Measurements from ENCODE around the gene FGF4.

Gene FGF4, protein sequence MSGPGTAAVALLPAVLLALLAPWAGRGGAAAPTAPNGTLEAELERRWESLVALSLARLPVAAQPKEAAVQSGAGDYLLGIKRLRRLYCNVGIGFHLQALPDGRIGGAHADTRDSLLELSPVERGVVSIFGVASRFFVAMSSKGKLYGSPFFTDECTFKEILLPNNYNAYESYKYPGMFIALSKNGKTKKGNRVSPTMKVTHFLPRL

DNA sequence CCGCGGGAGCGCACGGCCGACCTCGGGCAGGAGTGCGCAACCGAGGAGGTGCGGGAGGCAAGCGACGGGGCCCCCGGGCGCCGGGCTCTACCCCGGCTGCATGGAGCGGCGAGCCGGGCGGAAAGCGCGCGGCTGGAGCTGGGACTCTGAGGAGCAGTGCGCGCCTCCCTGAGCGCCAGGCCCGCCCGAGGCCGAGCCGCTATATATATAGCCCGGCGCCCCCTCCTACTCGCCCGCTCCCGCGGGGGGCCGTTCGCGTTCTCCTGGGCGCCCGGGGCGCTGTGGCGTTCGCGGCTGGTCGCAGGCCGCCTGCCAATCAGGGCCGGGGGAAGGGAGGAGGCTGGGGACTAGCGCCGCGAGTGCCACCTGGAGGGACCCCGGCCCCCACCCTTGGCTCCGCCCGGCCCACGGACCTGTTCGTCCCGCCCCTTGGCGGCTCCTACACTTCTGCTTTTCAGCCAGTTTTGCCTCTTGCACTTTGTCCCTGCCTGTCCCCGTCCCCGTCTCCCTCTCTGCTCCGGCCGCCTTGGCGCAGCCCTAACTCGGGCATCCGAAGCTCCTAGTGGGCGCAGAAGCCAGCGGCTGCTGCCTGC lies at the start of gene FGF4:
TSS of gene FGF4 (minus strand) at position 179 of the 593 bp plus-strand sequence. CDS start 257 bp downstream, outside the sequence.
- DNase-seq, result no peak

DNA sequence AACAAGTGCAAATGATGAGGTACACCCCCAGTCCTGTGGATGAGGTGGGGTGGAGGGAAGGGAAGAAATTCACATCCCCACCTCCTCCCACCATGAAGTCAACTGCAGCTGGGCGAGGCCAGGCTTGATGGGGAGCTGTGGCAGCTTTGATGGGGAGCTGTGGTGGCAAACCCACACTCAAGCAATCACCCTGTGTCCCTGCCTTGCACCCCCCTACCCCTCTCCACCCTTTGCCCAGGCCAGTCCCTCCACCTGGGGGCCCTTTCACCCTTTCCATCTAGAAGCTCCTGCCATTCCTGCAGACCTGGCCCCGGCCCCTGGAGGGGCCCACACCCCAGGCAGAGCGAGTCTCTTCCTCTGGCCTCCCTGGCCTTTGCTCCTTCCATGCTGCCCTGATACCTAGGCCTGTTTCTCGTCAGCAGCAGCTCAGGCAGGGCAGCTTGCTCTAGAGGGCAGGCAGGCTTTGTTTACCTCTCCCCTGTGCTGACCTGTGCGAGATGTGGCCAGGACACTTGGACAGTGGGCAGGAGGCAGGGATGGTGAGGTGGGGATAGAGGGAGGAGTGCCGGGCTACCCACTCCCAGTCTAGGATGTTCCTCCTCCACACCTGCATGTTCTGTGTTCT lies 48.6 kb upstream of the FGF4 start:
- DNase-seq, result no peak

DNA sequence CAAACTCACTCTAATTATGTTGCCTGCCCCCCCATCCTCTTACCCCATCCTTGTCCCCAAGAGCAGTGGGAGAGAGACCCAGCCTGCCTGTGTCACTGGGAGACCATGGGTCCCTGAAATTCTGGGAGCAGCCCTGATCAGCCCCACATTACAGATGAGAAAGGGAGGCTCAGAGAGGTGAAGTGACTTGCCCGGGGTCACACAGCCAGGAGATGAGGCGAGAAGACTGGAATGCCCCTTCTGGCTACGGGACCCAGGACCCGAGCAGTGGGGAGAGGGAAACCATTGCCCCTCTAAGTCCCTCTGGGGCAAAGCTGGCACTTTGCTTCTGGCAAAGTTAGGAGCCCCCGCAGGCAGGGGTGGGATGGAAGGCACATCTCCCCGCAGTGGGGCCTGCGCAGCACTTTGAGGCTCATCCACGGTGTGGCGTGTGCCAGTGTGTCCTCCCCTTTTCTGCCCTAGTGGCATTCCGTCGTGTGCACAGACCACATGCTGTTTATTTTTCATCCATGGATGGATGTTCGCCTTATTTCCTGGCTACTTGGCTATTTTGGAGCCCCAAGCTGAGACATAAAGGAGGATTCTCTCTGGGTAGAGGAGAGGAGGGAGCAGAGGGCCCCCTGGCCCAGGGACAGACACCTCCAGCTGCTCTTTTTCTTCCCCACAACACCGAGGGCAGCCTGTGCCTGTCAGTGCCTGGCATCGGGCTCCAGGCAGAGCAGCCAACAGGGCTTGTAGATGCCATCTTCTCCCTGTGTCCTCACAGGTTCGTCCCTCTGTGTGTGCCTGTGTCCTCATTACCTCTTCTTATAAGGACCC lies 47.7 kb upstream of the FGF4 start:
- DNase-seq, result no peak

DNA sequence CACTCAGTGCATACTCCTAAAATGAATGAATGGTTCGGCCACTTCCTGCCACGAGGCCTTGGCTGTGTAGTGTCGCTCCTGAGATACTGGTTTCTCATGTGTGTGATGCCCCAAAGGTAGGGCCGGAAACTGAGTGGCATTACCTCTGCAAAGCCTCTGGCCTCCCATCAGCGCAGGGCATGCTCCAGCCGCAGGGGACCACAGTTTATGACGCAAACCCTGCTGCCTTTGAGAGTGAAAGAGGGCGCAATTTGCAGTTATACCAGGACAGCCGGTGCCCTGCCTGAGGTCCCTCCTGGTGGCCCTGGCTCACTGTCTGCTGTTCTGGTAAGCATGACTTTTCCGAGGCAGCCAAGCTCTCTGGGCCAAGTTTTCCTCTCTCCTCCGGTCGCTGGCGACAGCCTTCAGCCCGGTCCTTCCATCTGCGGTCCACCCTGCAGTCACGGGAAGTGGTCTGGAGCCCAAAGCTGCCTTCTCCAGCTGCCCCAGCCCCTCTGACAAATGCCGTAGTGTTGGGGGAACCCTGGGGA lies 46.4 kb upstream of the FGF4 start:
- DNase-seq, result no peak

DNA sequence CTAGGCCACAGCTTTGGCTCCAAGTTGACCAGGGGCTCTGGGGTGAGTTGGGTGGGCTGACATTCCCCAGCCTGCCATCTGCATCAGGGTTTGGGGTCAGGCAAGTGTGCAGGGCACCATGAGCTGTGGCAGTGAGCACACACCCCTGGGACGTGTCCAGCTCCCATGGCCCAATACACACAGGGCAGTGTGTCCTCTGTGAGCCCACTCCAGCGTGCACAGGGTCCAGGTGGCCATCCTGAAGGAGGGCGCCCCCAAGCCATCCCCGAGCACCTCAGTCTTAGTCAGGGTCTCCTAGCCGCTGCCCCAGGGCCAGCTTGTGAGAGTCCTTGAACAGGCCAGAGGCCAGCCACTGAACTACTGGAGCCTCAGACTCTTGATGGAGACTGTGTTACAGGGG lies 45.3 kb upstream of the FGF4 start:
- DNase-seq, result no peak

DNA sequence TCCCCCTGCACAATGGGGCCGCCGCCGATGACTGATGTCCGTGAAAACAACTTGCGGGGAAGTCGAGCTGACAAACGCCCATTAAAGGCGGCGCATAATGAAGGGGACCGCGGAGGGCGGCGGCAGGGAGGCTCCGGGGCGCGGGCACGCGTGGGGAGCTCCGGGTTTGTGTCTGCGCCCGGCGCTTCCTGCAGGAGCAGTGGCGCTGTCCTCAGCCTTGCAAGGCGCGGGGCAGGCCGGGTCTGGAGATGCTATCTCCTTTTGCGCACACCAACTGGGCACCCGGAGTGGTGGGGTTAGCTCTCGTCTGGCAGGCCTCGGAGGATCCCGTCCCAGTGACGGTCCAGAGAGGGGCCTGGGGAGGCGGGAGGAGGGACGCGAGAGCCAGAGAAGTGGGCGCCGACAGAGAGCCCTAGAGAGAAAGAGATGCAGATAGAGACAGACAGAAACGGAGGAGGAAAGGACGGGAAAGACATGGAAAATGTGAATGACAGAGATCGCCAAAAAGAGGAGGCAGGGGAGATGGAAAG lies 44.5 kb upstream of the FGF4 start:
- DNase-seq, result no peak

DNA sequence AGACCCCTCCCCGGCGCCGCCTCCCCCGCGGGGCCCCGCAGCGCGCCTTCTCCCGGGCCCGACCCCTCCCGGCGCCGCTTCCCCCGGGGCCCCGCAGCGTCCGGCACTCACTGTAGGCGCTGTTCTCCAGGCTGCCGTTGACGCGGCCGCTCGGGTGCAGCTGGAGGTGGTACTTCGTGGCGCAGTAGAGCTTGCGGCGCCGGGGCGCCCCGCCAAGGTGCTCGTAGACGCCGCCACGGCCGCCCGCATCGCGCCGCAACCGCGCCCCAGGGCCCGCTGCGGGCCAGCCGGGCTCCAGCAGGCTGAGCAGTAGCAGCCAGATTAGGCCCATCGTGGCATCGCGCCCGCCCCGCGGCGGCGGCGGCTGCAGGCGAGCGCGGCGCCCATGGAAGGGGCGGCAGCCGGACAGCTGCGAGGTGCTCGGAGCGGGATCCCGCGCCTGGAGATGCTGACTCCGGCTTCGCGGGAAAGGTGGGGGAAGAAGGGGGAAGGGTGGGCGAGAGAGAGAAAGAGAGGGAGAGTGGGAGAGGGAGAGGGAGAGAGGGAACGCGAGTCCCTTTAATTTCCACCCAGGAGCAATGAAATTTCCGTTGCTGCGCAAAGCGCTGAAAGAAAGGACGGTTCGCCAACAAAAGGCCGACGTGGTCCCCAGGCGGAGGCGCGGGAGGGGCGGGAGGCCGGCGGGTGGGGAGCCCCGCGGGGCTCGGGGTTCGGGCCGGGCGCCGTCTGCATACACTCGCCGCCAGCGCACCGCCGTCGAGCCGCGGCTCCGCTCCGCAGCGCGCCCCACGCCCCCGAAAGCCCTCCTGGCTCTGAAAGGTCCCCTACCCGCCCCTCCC lies 43.7 kb upstream of the FGF4 start, which contains the start of gene FGF3:
TSS of gene FGF3 (minus strand) at position 814 of the 839 bp plus-strand sequence. CDS start at position 331, 483 bp downstream.
- DNase-seq, result no peak

DNA sequence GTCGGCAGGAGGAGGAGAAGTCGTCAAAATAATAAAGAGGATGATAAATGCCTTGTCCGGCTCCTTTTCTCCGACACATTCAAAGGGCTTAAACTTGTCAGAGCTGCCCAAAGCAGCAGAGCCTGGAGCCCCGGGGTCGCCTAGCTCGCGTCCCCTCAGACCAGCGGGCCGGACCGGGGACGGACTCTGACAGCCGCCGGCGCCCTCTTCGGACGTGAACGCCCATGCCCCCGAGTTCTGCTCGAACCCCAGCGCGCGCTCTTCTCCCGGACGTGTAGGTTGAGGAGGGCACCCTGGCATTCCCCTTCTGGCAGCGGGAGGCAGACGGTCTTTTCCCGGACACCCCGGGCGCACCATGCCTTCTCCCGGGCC lies 43.1 kb upstream of the FGF4 start:
- DNase-seq, result no peak

DNA sequence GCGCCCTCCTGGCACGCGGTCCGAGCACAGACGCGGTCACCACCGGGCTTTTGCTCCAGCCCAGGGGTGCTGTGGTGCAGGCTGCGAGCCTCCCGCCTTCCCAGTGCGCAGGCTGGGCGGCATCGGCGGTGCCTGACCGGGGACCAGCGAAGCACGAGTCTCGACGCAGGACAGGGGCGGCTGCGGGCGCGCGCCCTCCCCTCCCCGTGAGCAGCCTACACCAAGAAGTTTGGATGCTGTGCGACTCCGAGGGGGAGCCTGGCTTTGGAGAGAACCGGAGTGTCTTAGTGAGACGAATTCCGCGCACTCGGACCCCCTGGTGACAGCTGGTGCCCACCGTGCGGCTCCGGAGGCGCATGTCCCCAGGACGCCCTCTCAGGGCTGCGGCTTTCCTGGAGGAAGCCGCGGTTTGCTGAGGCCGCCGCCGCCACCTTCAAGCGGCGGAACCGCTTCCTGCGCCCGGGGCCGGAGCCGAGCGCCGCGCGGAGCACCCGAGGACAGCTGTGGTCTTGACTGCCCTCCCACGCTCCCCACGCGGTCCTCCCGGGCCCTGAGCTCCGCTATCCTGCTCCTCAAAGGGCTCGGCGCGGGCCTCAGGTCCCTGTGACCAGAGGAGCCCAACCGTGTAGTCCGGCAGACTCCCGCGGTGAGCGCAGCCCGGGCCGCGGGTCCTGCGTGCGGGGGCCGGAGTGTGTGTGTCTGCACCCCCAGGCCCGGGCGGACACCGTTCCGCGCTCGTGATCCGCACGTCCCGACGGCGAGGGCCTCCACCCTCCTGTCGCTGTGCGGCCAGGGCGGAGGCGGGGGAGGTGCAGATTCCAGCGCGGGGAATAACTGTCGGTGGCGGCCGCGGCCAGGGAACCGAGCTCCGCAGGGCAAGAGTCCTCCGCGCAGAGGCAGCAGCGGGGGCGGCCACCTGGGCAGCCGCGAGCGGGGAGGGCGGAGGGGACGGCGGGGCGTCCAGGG lies 42.4 kb upstream of the FGF4 start:
- no peak for DNase-seq

DNA sequence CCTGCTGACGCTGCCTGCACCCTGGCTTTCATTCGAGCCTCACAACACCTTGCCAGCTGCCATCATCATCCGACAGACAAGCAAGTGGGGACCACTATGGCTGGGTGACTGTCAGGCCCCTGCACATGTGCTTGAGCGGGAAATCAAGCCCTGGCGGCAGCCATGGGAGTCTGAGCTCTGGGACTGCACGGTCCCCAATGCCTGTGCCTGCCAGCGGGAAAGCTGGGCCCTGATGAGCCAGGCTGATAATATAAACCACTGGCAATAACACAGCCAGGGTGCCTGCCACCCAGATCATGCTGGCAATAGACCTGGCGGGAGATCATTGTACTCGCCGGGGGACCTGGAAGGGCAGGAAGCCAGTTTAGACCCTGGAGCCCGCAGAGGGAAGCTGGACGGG lies 41.5 kb upstream of the FGF4 start:
- DNase-seq, result no peak

DNA sequence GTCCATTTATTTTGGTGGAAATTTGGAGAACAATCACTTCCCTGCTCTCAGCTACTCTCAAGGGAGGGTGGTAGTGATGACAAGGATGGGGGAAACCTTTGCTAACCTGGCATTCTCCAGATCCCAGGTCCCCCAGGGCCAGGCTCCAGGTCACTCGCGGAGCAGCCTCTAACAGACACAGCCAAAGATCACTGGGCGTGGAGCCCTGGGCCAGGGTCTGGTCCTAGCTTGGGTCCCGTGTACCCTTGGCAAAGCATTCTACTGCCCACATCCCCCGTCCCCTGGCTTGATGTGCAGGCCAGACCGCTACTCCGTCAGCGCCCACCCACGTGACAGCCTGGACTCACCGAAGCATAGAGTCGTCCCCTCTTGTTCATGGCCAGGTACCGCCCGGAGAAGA lies 40.8 kb upstream of the FGF4 start:
- DNase-seq, result no peak

DNA sequence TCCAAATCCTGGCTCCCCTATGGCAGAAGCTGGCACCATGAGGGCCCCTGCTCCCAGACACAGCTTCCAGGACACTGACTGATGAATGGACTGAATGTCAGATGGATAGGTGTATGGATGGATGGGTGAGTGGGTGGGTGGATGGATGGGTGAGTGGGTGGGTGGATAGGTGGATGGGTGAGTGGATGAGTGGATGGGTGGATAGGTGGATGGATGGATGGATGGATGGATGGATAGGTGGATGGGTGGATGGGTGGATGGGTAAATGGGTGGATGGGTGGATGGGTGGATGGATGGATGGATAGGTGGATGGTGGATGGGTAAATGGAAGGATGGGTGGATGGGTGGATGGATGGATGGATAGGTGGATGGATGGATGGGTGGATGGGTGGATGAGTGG lies 39.8 kb upstream of the FGF4 start:
- DNase-seq, result no peak

DNA sequence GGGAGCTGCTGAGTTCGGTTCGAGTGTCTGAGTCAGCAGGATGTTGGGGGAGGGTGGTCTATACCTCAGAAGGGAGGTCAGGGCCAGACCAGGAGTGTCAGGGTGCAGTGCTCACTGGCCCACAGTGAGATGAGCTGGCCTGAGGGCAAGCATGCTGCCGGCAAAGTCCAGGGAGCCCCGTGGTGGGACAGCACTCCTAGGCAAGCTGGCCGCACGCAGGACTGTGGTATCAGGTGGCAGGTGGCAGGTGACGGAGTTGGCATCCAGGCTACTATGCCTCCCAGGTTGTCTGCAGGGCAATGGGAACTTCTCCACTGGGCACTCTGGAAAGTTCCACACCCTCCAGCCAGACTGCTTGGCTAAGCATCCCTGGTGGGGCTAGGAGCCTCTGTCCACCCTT lies 39.3 kb upstream of the FGF4 start:
- DNase-seq, result no peak

DNA sequence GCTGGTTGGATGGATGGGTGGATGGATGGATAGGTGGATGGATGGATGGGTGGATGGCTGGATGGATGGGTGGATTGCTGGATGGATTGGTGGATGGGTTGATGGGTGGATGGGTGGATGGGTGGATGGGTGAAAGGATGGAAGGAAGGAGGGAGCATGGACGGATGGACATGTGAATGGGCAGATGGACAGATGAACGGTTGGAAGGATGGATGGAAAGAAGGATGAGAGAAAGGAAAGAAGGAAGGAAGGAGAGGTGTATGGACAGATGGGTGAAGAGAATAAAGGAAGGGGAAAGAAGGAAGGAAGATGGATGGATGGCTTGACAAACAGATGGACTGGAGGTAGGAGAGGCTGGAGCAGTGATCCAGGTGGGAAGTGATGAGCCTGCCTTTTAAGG lies 38.7 kb upstream of the FGF4 start:
- DNase-seq, result no peak

DNA sequence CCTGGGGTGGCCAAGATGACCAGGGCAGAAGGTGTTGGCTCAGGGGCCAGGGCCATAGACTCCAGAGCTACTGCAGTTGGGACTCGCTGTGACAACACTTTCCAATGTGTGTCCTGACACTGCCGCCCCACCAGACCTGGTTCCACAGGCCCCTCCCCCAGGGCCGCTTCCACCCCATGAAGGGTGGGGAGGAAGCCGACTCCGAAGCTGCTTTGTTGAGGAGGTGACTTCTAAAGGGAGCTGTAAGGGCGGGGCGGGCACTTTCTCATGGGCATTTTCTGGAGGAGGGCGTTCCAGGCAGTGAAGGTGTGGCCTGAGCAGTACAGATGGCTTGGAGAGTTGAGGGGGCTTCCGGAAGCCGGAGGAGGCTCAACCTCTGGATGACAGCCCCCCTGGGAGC lies 37.8 kb upstream of the FGF4 start:
- DNase-seq, result no peak

DNA sequence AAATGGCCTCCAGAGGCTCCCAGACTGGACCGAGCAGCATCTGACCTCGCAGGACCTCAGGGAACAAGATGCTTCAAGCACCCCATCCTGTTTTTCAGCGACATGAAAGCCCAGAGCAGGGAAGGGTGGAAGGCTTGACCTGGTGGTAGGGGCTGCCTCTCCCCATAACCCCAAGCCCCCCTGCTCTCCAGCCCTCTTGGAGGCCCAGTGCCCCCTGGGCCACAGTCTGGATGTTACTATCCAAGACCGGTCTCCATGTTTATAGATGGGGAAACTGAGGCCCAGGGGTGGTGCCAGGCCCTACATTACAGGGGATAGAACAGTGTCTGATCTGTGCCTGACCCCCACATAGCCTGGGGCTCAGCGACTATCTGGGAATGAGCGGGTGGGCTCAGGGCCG lies 37.1 kb upstream of the FGF4 start:
- no peak for DNase-seq

DNA sequence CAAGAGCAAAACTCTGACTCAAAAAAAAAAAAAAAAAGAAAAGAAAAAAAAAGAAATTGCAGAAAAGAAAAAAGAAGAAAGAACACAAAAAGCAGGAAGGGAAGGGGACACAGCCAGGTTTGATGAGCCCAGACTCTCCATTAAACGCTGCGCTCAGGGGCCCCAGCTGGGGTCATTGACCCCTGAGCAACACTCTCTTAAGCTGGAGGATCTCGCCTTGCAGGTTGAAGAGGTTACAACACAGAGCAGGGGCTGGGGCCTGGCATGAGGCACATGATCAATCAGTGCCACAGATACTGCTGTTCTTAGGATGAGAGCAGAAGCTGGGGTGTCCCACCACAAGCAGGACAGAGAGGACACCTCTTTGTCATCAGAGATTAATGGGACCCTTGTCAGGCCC lies 36.3 kb upstream of the FGF4 start:
- DNase-seq, result no peak

DNA sequence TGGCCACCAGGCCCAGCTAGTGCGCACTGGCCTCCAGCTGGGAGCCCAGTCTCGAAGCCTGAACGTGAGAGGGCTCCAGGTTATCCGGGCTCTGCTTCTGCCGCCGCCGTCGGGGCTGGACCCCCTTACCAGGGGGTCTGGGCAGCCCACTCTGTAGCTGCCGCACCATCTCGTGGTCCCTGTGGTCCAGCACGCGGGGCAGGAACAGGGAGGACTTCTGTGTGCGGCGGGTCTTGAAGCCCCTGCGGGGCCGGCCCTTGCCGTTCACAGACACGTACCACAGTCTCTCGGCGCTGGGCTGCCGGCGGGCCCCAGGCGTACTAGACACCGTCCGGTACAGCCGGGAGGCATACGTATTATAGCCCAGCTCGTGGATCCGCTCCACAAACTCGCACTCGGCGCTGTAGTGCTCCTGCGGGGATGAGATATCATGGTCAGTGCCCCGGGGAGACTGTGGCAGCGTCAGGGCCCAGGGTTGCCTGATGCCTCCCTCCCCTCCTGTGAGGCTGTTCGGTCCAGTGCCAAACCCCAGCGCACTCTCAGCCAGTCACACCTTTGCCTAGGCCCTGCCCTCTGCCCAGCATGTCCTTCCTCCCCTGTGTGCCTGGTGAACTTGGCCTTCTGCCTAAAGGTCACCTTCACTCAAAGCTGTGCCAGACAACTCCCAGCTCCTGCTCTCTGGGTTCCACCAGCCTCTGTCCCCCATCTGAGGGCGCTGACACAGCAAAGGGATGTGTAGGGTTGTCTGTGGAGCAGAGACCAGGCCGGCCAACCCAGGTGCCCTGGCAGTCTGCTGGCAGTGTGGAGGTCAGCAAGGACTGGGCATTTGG lies 35.4 kb upstream of the FGF4 start:
- DNase-seq, result no peak

DNA sequence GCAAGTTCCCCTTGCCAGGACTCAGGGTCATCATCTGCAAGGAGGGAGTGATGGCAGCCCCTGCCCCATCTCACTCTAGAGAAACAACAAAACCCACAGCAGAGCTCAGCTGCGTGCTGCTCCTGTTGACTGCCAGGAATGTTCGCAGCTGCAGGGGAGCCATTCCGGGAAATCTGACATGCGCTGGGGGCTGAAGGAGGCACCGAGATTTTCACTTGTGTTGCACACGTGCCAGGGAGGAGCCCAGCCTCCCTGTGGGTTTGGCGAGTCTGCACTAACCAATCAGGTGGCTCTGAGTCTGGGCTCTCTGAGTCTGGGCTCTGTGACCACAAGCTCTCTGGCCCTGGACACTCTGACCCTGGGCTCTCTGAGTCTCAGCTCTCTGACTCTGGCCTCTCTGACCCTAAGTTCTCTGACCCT lies 33.5 kb upstream of the FGF4 start:
- DNase-seq, result no peak

Data from NCI-H1417 treated with DMSO at 0.1 percent for 48 hours (cell line).